Activated CD4-positive, alpha-beta T cell treated with anti-CD3 and anti-CD28 coated beads for 36 hours (primary cell): ENCODE data around the gene IFIT1B. TPM values are rescaled to one million over a fixed set of nuclear protein-coding genes. Genes with fewer than 3 reads are reported as not detected.

Experiments used
- ATAC-seq: fragments of 200-7000 bp; cut with Tn5 transposase; one replicate; pipeline ENCODE4 v1.10.0; 2021; ENCODE audit warnings: mild to moderate bottlenecking, moderate library complexity
- CTCF ChIA-PET: fragments of 350-600 bp; sonication (Branson Sonifier 250); formaldehyde crosslinking; loops from one replicate; lab custom pipeline; 2021; ENCODE audit warnings: antibody characterized with exemption; lab: Charles Lee
- POLR2A ChIA-PET: fragments of 350-600 bp; sonication (Branson Sonifier 250); formaldehyde crosslinking; loops from one replicate; lab custom pipeline; 2021; ENCODE audit warnings: antibody characterized with exemption, inconsistent platforms; lab: Charles Lee
- DNase-seq: peaks from one replicate; pipeline ENCODE4 v3.0.0-alpha.2; 2020
- H3K27ac Mint-ChIP-seq: one replicate; pipeline ENCODE4 v1.8.0; 2021; ENCODE audit warnings: mixed read lengths
- H3K27me3 Mint-ChIP-seq: one replicate; pipeline ENCODE4 v1.8.0; 2021; ENCODE audit warnings: mixed read lengths
- H3K36me3 Mint-ChIP-seq: one replicate; pipeline ENCODE4 v1.8.0; 2021; ENCODE audit warnings: low read depth, mixed read lengths
- H3K4me1 Mint-ChIP-seq: one replicate; pipeline ENCODE4 v1.8.0; 2021; ENCODE audit warnings: mixed read lengths
- H3K4me3 Mint-ChIP-seq: one replicate; pipeline ENCODE4 v1.8.0; 2021; ENCODE audit warnings: mild to moderate bottlenecking, moderate library complexity, mixed read lengths
- H3K9me3 Mint-ChIP-seq: one replicate; pipeline ENCODE4 v1.8.0; 2021; ENCODE audit warnings: low read depth, mixed read lengths
- intact Hi-C, 2 experiments: fragments of 100-400 bp; cut with DNase I in 1 of 2; cut with micrococcal nuclease in 1 of 2; formaldehyde crosslinking; loops; one replicate each; pipeline versions ENCODE4 v1.14.2 to v1.15.1; 2022 to 2024; cut with DNase I, micrococcal nuclease
- total RNA-seq, 2 experiments: library from RNA; stranded (reverse); gene quantifications; one replicate each; pipeline ENCODE4 v1.2.3, GENCODE V29; 2021

Gene IFIT1B
- total RNA-seq, 2 experiments from 2014 or later: not detected

DNA sequence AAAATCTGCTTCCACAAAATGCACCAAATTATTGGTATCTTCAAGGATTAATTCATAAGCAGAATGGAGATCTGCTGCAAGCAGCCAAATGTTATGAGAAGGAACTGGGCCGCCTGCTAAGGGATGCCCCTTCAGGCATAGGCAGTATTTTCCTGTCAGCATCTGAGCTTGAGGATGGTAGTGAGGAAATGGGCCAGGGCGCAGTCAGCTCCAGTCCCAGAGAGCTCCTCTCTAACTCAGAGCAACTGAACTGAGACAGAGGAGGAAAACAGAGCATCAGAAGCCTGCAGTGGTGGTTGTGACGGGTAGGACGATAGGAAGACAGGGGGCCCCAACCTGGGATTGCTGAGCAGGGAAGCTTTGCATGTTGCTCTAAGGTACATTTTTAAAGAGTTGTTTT lies 38.0 kb upstream of the IFIT1B start:
- ChIA-PET CTCF (interaction anchor here (0.8 kb wide), 1 partner anchor 29 kb away, joined by 3 read pairs; no protein-coding TSS in a partner anchor), POLR2A (no interaction called here)
- Mint-ChIP-seq H3K9me3 (no peaks in the 10 kb centered on the region), H3K36me3 (peaks cover 21% of the 10 kb centered on the region), H3K27me3 (peaks cover 8% of the 10 kb centered on the region), H3K4me3 (no peak overlapping the region), H3K27ac (no peak overlapping the region), H3K4me1 (peaks cover 22% of the 10 kb centered on the region)
- ATAC-seq: no peak
- no peak for DNase-seq
- intact Hi-C loops: no loop called here

DNA sequence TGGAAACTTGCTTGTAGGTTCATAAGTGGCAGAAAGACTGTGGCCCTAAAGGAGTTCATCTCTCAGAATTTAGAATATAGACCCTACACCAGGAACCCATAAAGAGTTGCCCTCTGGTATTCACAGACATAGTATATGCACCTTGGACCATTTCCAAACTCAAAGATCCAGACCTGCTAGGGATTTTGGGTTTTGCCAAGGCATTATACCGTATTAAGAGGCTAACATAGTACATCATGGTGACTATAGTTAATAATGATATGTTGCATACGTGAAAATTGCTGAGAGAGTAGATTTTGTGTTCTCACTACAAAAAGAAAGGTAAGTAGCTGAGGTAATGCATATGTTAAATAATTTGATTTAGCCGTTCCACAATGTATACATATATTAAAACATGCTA lies 36.2 kb upstream of the IFIT1B start:
- Mint-ChIP-seq H3K27me3 (peaks cover 15% of the 10 kb centered on the region), H3K4me3 (no peak overlapping the region), H3K27ac (no peak overlapping the region), H3K9me3 (no peaks in the 10 kb centered on the region), H3K4me1 (peaks cover 11% of the 10 kb centered on the region), H3K36me3 (peaks cover 21% of the 10 kb centered on the region)
- POLR2A ChIA-PET: no interaction called here
- intact Hi-C loops: no loop called here
- DNase-seq (no peak), ATAC-seq (no peak)
- CTCF ChIA-PET: no interaction called here

- no peaks in the 10 kb centered on the region for H3K9me3 Mint-ChIP-seq
- H3K4me1 Mint-ChIP-seq: peaks cover 6% of the 10 kb centered on the region
- intact Hi-C loops: no loop called here
- H3K27me3 Mint-ChIP-seq: peaks cover 12% of the 10 kb centered on the region
- no peak overlapping the region for H3K4me3 Mint-ChIP-seq
- DNase-seq (no peak), ATAC-seq (no peak)
- no peak overlapping the region for H3K27ac Mint-ChIP-seq
- CTCF ChIA-PET: no interaction called here
- POLR2A ChIA-PET: no interaction called here
- H3K36me3 Mint-ChIP-seq: peaks cover 21% of the 10 kb centered on the region
Measured at GRCh38 chr10:89342206-89342958, 35.5 kb upstream of the IFIT1B start.

DNA sequence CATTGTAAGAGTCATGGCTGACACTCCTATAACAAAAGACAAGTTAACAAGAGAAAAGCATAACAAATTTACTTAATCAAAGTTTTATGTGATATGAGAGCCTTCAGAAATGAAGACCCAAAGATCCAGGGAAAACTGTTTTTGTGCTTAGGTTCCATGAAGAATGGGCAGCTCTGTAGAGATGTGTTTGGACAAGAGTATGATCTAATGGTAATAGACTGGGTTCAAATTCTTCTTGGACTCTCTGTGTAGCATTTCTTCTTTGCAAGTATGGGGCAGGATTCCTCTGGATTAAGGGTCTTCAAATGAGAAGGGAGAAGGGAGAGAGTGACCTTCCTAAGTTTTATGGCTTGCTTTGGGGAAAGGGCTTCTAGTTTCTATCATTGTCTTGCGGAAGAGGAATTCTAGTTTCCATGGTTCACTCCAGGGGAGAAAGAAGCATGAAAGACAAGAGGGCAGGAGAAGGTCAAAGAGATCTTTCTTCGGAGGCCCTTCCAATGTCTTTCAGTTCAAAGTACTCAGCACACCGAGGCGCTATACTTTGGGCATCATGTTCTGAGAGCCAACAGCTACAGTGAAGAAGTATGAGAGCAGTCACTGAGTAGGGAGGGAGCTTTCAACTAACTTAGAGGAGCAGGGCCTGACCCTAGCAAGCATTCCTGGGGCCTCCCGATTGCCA lies 34.6 kb upstream of the IFIT1B start:
- Mint-ChIP-seq H3K36me3 (peaks cover 21% of the 10 kb centered on the region), H3K27ac (no peak overlapping the region), H3K4me1 (peaks cover 7% of the 10 kb centered on the region), H3K4me3 (no peak overlapping the region), H3K9me3 (no peaks in the 10 kb centered on the region), H3K27me3 (peaks cover 12% of the 10 kb centered on the region)
- intact Hi-C loops: no loop called here
- DNase-seq: no peak
- ChIA-PET POLR2A (no interaction called here), CTCF (no interaction called here)
- ATAC-seq: no peak

DNA sequence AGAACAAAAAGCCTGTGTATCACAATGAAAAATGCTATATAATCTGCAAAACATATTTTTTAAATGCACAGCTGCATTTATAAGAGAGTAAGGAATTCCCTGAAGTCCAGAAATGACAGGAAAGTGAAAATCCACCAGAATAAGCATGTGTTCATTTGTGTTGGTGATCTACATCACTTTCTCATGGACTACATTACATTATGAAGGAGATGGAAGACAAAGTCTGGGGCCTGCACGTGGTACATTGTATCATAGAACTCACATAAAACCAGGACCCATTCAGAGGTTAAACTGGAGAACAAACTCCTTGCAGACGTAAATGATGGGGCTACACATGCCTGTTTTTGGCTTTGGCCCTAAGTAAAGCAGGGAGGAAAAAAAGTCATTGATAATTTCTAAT lies 33.7 kb upstream of the IFIT1B start:
- H3K27me3 Mint-ChIP-seq: peaks cover 13% of the 10 kb centered on the region
- peaks cover 9% of the 10 kb centered on the region for H3K4me1 Mint-ChIP-seq
- H3K27ac Mint-ChIP-seq: no peak overlapping the region
- no peaks in the 10 kb centered on the region for H3K9me3 Mint-ChIP-seq
- H3K36me3 Mint-ChIP-seq: peaks cover 13% of the 10 kb centered on the region
- no peak for DNase-seq
- intact Hi-C loops: no loop called here
- ChIA-PET CTCF (no interaction called here), POLR2A (no interaction called here)
- H3K4me3 Mint-ChIP-seq: no peak overlapping the region
- no peak for ATAC-seq

DNA sequence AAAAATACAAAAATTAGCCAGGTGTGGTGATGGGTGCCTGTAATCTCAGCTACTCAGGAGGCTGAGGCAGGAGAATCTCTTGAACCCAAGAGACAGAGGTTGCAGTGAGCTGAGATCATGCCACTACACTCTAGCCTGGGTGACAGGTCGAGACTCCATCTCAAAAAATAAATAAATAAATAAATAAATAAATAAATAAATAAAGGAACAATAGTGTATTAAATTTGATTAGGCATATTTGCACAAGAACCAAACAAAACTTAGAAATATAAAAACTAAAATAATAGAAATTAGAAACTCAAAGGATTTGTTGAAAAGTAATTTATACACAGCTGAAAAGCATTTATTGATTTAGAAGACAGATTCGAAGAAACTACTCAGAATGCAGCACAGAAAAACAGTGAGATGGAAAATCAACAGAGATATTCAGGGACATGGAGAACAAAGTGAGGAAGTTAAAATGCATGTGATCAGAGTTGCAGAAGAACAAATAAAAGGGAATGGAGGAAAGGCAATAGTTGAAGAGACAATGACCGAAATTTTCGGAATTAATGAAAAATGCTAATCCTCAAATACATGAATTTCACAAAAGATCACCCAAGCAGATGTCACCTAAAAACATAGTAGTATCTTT lies 32.4 kb upstream of the IFIT1B start:
- H3K27ac Mint-ChIP-seq: no peak overlapping the region
- ATAC-seq (no peak), DNase-seq (no peak)
- ChIA-PET CTCF (interaction anchor here (0.8 to 2.0 kb wide), 2 partner anchors 23 to 69 kb away, joined by 4 to 8 read pairs; partner anchors contain the start of gene IFIT5), POLR2A (no interaction called here)
- no peaks in the 10 kb centered on the region for H3K9me3 Mint-ChIP-seq
- no peak overlapping the region for H3K4me3 Mint-ChIP-seq
- peaks cover 3% of the 10 kb centered on the region for H3K36me3 Mint-ChIP-seq
- intact Hi-C loops: no loop called here
- peaks cover 17% of the 10 kb centered on the region for H3K27me3 Mint-ChIP-seq
- H3K4me1 Mint-ChIP-seq: peaks cover 10% of the 10 kb centered on the region

GRCh38 chr10:89346405-89347254 lies 31.2 kb upstream of the IFIT1B start:
- intact Hi-C loops: no loop called here
- ATAC-seq (no peak), DNase-seq (no peak)
- Mint-ChIP-seq H3K27me3 (peaks cover 18% of the 10 kb centered on the region), H3K36me3 (no peaks in the 10 kb centered on the region), H3K4me1 (peaks cover 21% of the 10 kb centered on the region), H3K27ac (no peak overlapping the region), H3K9me3 (no peaks in the 10 kb centered on the region), H3K4me3 (no peak overlapping the region)
- ChIA-PET POLR2A (interaction anchor here (0.7 kb wide), 1 partner anchor 14 kb away, joined by 3 read pairs; no protein-coding TSS in a partner anchor), CTCF (interaction anchor here (0.7 to 2.0 kb wide), 3 partner anchors 22 to 68 kb away, joined by 3 to 8 read pairs (median 4); partner anchors contain the start of gene IFIT5)

DNA sequence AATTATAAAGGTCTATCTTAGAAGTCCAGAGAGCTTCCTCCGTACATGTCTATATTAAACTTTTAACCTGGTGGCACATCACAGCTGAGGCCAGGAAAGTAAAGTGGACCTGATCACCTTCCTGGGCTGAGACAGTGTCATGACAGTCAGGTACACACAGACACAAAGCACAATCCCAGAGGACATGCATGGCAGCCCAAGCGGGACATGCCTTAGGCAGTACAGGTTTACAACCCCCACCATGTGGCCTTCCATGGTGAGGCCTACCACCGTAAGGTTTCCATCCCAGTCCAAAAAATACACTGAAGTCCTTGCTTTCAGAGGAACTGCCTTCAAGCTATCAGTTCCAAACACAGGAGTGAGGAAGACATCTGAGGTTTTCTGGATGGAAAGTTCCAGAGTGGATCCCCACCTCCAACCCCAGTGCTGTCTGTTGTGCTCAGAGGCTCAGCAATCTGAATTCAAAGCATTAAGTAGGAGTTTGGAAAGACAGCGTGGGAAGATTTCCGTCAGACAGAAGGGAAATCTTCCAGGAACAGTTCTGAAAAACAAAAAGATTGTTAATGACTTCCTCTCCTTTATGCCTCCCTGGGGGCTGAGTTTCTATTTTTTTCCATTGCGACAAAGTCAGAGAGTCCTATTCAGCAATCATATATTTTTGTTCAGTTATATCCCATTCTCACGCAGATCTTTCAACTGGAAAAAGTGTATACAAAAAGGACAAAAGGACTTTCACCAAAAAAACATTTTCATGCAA lies 30.0 kb upstream of the IFIT1B start:
- no peaks in the 10 kb centered on the region for H3K36me3 Mint-ChIP-seq
- ChIA-PET CTCF (interaction anchor here (0.6 to 2.0 kb wide), 3 partner anchors 21 to 73 kb away, joined by 3 to 8 read pairs (median 6); no protein-coding TSS in a partner anchor), POLR2A (no interaction called here)
- no peak for ATAC-seq
- DNase-seq: no peak
- H3K4me1 Mint-ChIP-seq: peaks cover 28% of the 10 kb centered on the region
- H3K27me3 Mint-ChIP-seq: peaks cover 20% of the 10 kb centered on the region
- no peak overlapping the region for H3K27ac Mint-ChIP-seq
- intact Hi-C loops: no loop called here
- H3K9me3 Mint-ChIP-seq: no peaks in the 10 kb centered on the region
- no peak overlapping the region for H3K4me3 Mint-ChIP-seq

- Mint-ChIP-seq H3K27ac (no peak overlapping the region), H3K36me3 (no peaks in the 10 kb centered on the region), H3K4me3 (no peak overlapping the region), H3K27me3 (peaks cover 16% of the 10 kb centered on the region), H3K9me3 (no peaks in the 10 kb centered on the region), H3K4me1 (peaks cover 28% of the 10 kb centered on the region)
- intact Hi-C loops: no loop called here
- POLR2A ChIA-PET: no interaction called here
- DNase-seq (no peak), ATAC-seq (no peak)
- CTCF ChIA-PET: interaction anchor here (0.6 kb wide), 1 partner anchor 64 kb away, joined by 3 read pairs; no protein-coding TSS in a partner anchor
Measured at GRCh38 chr10:89348481-89348880, 29.4 kb upstream of the IFIT1B start.

GRCh38 chr10:89348975-89349374 lies 28.9 kb upstream of the IFIT1B start:
- no peak overlapping the region for H3K27ac Mint-ChIP-seq
- POLR2A ChIA-PET: no interaction called here
- H3K9me3 Mint-ChIP-seq: peaks cover 2% of the 10 kb centered on the region
- peaks cover 17% of the 10 kb centered on the region for H3K27me3 Mint-ChIP-seq
- CTCF ChIA-PET: interaction anchor here (0.6 kb wide), 1 partner anchor 64 kb away, joined by 3 read pairs; no protein-coding TSS in a partner anchor
- H3K36me3 Mint-ChIP-seq: no peaks in the 10 kb centered on the region
- peaks cover 28% of the 10 kb centered on the region for H3K4me1 Mint-ChIP-seq
- no peak for ATAC-seq
- intact Hi-C loops: no loop called here
- no peak for DNase-seq
- H3K4me3 Mint-ChIP-seq: no peak overlapping the region
